Cardiac septum (tissue), 1 donor: Measurements from ENCODE around the gene NTF3. TPM values are rescaled to one million over a fixed set of nuclear protein-coding genes. Genes with fewer than 3 reads are reported as not detected.

Source experiments
- DNase-seq: peaks from one replicate; pipeline ENCODE4 v3.0.0-alpha.2; 2020; ENCODE audit warnings: low spot score
- intact Hi-C: fragments of 100-400 bp; cut with DNase I; formaldehyde crosslinking; loops from one replicate; pipeline ENCODE4 v1.14.0; 2022
- total RNA-seq: library from RNA; stranded (reverse); fragmentation: NEBNext Ultra II Directional; extraction: Animal tissue kit (Norgen Biotek cat#: 25700); gene quantifications from one replicate; pipeline ENCODE4 v1.2.1, GENCODE V29; 2021
- donor health status: DM: no; HTN: no; CAD: no.

Gene NTF3
- total RNA-seq, 1 donor from 2014 or later = 0.70 TPM

DNA sequence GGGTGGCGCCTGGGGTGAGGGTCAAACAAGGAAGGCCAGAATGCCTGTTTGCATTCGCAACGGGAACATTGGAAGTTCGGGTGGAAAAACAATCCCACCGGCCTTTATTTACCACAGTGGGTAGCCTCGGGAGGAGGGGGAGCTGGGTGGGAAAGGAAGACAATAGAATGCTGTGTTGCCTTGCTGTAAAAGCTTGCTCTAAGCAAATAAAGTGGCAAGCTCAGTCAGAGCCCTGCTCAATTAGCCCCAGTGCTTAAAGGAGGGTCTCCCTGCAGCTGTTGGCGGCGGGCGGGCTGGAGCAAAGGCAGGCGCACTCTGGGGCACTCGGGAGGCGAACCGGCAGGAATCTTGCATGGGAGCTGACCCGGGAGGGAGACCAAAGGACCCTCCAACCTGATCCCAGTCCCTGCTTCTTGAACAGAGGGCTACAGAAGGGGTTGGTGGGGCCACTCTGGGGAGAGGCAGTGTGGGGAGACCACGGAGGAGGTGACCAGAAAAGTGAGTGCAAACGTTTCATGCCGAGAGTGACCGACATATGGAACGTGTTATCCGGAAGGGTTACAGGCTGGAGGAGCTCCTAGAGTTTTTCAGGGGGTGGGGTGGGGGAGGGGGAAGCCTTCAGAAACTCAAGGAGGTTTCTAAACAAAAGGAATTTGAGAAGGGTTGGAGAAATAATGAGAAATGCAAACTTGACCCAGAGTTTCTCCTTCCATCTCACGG lies 48.5 kb downstream of the NTF3 start:
- DNase-seq = no peak
- intact Hi-C loops = no loop called here

DNA sequence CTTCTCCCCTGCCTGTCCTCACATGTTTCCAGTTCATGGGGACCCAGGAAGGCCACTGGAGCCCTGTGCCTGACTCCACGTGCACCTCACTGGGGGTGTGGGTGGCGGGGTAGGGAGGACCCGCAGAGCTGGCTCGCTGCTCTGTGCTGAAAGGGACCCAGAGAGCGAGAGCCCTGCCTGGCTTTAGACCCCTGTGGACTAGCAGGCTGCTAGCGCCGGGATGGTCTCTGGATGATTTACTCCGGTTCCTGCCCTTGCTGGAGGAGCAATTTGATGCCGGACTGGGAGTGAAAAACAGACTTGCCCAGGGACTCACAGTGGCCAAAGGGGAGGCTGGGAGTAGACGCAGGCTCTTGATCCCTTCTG lies 49.0 kb downstream of the NTF3 start:
- DNase-seq = no peak
- intact Hi-C loops = no loop called here

DNA sequence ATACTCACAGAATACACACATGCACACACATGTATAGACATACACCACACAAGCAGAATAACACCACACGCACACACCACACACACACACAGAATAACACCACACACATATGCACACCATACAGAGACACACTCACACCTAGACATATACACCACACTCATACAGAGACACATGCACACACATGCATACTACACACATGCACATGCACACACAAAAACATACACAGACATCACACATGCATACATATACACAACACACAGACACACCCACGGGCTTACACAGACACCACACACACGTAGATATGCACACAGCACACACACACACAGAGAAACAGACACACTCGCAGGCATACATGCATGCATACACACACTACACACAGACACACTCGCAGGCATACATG lies 49.7 kb downstream of the NTF3 start:
- no peak for DNase-seq
- intact Hi-C loops = no loop called here

DNA sequence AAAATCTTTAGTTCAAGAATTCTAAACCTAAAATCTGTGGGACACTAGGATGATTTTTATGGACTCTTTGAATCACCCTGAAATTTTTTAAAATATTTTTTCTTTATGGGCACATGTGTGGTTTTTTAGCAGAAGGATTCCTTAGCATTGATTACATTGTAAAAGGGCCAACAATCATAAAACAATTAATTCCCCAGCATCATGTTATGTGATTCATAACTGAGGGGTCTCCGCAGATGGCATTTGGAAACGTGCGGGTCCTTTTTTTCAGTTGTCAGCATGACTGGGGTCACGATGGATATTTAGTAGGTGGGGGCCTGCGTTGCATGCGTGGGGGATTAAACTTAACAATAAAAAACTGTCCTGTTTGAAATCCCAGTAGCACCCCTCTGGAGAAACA lies 52.5 kb downstream of the NTF3 start:
- intact Hi-C loops = no loop called here
- no peak for DNase-seq

DNA sequence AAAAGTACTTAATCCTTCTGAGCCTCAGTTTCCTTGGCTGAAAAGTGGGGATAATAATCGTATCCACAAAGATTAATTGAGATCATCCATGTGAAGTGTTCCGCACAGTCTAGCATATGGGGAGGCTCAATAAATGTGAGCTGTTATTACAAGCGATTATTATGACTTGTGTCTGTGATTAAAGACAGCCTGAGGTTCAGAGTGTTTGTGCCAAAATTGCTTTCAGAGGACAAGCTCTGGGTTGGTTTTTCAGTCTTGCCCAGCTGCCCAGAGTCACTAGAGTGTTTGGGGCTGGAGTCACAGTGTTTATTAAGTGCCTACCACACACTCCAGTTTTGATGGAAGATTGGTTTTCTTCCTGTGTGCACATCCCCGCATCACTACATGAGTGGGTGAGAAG lies 53.5 kb downstream of the NTF3 start:
- intact Hi-C loops = no loop called here
- DNase-seq = no peak

DNA sequence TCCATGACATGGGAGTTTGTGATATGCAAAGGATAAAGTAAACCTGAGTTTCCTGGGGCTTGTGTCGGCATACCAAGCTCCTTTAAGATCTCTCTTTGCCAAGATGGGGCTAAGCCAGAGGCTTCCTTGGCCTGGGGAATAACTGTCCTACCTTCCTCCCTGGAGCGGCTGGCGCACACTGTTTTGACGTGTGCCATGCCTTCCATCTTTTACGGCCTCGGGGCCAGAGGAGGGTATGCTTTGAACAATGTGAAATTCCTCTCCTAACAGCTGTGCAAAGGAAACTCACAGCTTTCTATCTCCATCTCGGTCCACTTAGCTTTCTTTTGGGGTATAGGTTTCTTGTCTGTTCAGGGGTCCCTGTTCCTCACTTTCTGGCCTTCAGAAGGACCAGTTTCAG lies 55.2 kb downstream of the NTF3 start:
- intact Hi-C loops = no loop called here
- DNase-seq = no peak

DNA sequence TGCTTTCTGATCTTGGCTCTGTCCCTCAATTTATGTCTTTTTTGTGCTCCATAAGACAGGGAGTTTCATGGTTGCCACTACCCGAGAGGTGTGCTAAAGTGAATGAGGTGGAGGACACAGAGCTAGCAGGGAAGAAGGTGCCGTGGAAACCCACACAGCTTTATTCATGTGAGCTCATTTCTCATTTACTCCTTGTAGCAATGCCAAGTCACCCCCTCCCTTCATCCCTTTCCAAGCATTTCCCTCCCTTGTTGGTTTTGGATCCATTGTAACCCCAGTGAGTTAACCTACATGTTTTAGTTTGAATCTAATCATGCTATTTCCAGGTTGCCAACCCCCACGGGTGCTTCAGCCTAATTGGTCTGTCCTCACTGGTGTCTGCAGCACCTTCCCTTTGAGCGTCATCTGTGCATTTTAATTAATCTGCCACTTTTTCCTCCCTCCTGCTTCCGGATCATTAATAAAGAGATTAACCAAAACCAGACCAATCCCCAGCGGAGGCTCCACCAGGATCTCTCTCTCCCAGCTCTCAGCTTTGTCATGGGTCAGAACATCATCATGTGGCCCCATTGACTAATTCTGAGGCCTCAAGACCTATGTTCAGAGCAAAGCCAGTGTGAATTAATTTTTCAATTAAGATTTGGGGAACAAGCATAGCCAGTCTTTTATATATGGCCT lies 56.2 kb downstream of the NTF3 start:
- no peak for DNase-seq
- intact Hi-C loops = no loop called here

DNA sequence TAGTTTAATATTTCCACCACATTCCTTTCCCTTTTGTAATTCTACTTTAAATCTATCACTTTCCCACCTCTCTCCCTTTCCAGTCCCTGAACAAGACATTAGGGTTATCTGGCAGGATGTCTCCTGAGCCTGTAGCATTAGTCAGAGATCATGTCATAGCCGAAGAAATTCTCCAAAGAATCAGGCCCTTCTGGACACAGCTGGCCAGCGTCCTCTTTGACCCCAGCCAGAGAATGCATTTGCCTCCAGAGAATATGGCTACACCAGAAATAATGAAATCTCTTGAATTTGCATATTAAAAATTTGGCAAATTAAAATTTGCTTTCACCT lies 56.7 kb downstream of the NTF3 start:
- DNase-seq = no peak
- intact Hi-C loops = no loop called here

DNA sequence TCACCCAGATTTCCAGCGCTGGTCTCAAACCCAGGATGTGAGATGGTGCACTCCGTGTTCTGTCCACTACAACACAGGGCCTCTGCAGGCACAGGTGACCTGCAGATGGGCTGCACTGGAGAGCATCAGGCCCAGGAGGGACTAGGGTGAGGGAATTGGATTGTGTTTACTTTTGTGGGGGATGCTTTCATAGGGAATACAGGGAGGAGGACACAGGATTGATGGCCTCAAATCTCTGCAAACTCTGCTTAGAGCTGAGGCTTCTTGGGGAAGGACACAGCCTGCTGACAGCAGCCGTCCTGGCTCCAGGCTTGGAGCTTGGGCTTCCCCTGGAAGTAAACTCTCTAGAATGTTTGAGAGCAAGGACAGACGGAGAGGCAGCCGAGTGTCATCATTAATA lies 57.1 kb downstream of the NTF3 start:
- intact Hi-C loops = no loop called here

DNA sequence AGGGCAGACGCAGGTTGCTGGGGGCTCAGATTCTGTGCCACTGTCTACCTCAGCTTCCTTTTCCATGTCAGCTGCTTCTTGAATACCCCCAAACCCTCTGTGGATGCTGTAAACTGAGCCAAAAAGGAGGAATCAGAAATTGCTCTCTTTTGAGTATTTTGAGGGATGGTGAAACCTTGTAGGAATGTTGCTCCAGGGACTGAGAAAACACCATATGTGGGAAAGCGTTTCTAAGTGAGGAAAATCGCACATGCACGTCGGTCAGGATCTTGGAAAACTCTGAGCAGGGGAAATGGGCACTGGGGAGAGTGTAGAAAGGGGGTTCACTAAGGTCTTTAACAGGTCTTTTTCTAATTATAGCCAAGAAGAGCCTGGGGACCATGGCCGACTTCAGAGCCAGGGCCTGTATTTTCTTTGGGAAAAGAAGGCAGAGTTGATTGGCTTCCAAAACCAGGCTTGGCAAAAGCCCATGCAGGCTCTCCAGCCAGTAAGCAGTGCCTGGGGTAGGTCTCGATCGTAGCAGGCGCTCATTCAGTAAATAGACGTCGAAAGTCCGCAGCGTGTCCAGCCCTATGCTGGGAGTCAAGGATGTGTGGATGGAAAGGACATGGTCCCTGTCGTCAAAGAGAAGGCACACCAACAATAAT lies 58.0 kb downstream of the NTF3 start:
- no peak for DNase-seq

More for the DNA sequence above, 57.1 kb downstream of the NTF3 start:
- no peak for DNase-seq

DNA sequence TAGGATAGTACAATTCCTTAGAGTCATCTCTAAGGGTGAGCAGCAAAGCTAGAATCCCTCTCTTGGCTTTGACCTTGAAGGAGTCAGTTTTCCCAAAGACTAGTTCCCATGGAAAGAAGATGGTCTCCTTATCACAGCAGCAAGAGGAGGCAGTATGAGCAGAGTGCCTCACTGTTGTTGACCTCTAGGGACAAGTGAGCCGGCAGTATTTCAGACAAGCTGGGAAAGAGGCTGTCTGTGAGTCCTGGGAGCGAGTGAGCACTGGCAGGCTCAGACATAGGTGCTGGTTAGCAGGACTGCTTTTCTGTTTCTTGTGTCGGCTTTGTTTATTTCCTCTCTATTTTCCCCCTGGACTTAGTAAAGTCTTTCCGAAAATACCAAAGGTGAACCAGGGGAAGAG lies 60.7 kb downstream of the NTF3 start:
- DNase-seq = no peak
- intact Hi-C loops = no loop called here

More for the DNA sequence above, 58.0 kb downstream of the NTF3 start:
- intact Hi-C loops = no loop called here

DNA sequence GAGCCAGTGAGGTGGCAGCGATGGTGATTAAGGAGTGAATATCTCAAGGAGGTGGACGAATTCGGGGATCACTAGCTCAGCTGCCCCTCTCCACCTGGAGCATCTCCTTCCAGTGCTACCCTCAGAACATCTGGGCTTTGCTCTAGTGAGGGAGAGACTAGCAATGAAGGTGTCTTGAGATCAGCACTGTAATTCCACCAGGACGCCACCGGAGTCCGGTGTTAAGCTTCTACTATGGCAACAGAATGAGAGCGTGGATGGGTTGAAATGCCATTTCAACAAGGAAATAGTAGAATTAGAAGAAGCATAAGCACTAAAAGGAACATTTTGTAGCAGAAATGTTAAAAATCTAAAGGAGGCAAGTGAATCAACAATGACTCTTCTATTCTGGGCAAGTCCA lies 61.1 kb downstream of the NTF3 start:
- DNase-seq = no peak
- intact Hi-C loops = no loop called here

DNA sequence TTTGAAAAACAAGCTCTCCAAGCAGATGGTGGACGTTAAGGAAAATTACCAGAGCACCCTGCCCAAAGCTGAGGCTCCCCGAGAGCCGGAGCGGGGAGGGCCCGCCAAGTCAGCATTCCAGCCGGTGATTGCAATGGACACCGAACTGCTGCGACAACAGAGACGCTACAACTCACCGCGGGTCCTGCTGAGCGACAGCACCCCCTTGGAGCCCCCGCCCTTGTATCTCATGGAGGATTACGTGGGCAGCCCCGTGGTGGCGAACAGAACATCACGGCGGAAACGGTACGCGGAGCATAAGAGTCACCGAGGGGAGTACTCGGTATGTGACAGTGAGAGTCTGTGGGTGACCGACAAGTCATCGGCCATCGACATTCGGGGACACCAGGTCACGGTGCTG lies 62.4 kb downstream of the NTF3 start:
- intact Hi-C loops = no loop called here
- DNase-seq = no peak

DNA sequence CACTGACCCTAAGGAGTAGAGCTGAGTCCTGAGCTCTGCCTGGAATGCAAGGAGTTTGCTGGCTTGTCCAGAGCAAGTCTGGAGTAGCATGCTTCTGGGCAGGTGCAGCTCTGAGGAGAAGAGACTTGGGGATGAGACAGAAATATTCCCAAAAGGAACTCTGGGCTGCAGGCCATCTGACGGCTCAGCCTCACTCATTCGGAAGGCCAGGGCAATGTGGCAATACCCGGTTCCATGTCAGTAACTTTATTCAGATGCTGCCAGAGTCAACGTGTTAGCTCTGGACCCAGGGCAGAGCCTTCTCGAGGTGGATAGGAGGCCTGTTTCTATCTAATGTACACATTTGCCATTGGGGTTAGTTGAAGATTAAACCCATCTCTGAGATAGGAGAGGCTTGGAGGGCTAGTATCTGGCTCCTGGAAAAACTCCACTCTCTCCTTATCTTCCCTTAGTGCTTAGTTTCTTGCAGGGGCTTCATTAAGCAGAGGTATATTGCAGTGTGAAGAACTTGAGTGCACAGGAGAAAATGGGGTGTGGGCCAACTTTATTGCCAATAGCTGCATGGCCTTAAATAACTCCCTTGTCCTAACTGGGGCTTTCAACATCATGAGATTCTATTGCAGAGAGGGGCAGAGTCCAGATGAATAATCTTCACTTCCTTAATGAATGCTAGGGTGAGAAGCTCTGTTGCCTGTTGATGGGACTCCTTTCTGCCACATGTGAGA lies 65.6 kb downstream of the NTF3 start:
- intact Hi-C loops = no loop called here
- no peak for DNase-seq

DNA sequence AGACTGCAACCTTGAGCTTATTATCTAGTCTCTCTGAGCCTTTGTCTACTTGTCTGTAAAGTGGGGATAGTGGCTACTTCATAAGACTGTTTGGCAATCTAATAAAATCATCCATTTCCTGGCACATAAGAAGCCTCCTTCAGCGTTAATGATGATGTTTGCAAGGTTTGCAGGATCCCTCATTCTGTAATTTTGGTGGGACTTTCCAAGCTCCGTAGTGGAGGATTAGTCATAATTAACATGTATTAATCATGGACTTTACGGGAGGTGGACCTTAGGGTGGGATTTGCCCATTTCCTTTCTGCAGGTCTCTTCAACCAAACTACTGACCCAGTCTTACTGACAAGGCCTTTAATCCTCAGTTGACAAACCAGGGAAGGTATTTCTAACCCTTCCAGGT lies 66.2 kb downstream of the NTF3 start:
- DNase-seq = no peak
- intact Hi-C loops = no loop called here

DNA sequence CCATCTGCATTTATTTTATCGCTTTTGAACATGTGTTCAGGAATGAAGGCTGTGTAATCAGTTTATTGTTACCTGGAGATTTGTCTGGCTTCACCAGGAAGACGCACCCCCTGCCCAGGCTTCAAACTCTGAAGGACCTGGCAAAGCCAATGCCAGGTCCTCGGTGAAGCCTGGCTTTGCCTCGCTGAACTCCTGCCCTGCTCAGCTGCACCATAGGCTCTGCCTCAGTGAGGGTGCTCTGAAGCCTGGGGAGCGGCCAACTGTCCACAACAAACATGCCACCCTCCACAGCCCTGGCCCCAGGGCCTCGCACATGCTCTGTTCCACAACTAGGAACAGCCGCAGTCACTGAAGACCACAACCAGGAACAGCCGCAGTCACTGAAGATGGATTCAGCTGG lies 66.9 kb downstream of the NTF3 start:
- intact Hi-C loops = no loop called here
- no peak for DNase-seq

DNA sequence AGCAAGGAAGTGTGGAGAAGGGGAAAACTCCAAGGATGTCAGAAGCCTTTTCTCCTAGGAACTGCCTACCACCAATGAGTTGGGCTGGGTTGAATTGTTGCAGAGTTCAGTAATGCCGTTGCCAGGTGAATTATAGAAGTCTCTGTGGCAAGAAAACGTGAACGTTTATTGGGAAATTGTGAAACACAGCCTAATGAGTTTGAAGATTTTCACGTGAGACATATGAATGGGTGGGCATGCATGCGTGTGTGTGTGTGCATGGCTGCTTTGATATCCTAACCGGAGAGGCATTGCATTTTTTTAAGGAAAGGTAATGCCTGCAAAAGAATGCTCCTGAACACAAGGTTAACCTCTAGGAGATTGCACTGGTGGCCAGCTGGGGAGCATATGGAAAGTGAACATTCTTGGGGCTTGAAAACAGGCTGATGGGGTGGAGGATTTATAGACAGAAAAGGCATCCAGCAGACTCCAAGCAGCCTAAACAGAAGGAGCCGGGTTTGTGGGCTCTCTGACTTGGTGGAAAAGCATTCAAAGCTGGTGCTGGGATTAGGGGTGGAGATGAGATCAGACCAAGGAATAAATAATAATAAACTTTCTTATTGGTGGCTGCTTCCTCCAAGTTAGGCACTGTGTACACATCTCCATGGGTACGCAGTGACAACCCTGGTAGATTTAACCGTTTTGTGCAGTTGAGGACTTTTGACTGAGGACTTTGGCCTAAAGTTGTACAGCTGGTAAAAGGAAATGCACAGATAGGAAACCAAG lies 67.8 kb downstream of the NTF3 start:
- intact Hi-C loops = no loop called here
- DNase-seq = no peak

DNA sequence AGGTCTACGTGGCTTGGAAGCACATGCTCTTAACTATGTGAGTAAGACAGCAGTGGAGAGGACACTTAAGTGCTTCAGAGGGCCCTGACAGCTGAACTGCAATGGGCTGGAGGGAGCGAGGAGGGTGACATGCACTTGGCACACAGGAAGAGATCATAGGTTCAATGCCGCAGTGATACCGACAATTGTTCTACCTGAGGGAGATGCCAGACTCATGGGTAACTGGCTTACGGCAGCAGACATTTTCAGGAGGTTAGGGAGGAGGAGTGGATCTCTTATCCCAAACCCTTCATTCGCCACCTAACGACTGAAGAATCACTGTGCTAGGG lies 68.4 kb downstream of the NTF3 start:
- DNase-seq = no peak
- intact Hi-C loops = no loop called here

DNA sequence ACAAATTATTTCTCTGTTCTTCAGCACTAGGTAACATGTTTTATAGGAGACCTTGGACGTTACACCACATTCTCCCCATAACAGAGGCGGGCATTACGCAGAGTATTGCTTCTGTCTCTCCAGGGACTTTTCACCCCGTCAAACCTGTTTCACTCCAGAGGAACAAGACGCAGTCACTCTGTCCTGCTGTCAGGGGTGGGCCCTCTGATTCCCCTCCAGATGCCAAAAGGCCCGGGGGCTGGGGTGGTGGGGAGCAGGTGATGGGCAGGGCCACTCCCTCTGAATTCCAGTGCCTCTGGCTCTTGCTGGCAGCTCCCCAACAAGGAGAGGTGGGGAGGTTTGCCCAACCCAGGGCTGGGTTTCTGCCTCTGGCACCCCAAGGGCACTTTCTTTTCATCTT lies 71.9 kb downstream of the NTF3 start:
- DNase-seq = no peak
- intact Hi-C loops = no loop called here

DNA sequence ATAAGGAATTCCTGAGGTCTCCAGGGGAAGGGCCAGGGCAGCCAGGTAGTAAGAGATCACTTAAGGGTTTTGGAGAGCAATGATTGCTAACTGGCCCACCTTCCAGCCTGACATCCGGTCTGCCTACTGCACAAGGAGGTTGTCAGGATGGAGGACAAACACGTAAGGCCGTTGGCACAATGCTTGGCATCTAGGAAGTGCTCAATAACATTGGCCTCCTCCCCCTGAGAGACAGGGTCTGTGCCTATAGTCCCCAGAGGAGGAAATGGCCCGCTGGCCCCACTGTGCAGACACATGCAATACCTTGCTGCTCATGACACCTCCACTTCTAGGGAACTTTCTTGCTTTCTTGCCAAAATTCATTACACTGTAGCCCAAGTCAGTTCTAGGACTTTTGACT lies 73.2 kb downstream of the NTF3 start:
- no peak for DNase-seq
- intact Hi-C loops = no loop called here
